ENCODE results near the gene TMTC2.
A peak's percentile ranks its signal among the peaks of the same experiment; 100 is the strongest.
"Not testable (repeated sequence)": the region's sequence is repeated elsewhere in the genome, so short reads cannot be mapped to it uniquely, and the experiment has no call there.

The TMTC2 gene

DNA sequence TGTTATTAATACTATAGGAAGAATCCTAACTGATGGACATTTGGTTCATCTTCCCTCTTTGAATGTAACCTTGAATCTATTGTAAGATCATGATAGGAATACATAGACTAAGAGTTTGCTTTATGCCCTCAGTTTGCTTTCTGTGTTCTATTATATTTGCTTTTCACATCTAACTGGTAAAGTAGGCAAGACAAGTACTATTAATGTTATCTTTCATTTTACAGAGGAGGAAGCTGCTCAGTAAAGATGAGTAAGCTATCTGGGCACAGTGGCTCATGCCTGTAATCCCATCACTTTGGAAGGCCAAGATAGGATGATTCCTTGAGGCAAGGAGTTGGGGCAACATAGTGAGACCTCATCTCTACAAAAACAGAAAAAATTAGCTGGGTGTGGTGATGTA is 103.0 kb downstream of the TMTC2 start:
- DNase-seq (ENCODE audit: low read depth) = no peak

DNA sequence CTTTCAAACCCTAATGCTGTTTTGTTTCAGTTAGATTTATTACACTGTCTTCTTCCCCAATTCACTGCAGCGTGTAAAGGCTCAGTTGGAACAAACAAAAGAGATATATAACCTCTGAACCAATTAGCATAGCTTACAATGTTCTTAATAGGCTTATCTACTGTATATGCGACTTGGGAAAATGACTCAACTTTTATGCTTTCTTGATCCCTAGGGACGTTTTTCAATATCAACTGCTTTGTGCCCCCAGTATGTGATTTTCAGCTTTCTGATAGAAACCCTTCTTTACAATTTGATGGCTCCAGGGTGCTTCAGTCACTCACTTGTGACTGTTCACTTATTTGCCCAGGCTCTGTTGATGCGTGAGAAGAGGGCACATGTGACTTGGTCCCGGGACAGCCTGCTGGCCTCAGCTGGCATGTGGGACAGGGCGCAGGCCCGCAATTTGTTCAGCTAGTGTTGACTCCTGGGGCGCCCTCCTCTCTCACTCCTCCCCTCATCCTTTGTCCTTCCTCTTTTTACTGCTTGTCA is 107.1 kb downstream of the TMTC2 start:
- no peak for DNase-seq (ENCODE audit: low read depth)

DNA sequence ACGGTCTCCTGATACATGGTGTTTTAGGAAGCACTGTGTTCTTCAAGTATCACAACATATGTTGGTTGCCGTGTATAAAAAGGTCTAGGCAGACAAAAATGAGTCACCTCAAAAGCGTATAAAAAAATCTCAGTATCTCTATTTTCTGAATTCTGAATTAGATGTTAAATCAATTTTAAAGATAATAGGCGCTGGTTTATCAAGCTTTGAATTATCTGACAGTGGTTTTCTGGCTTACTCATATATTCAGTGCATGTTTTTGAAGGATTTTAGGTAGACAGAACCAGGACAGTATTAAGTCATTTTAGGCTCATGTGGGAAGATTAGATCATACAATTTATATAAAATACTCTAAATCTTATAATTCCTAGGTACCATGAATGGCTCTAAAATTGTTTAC is 110.8 kb downstream of the TMTC2 start:
- no peak for DNase-seq (ENCODE audit: low read depth)

DNA sequence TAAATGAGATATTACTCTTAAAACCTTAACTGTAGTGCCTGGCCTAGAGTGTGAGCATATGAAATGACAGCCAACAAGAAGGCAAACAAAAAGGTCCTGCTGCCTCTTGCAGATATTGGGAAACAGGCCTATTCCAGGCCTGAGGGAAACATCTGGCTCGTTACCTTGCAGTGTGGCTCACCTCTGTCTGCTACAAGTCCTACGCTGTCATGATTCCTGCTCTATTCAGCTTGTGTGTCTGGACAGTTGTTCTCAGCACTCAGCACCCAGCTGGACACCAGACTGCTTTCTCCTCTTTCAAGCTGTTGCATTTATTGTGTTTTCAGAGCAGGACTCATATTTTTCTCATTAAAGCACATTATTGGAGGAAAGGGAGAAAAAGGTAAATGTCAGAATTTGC is 113.5 kb downstream of the TMTC2 start:
- no peak for DNase-seq (ENCODE audit: low read depth)

DNA sequence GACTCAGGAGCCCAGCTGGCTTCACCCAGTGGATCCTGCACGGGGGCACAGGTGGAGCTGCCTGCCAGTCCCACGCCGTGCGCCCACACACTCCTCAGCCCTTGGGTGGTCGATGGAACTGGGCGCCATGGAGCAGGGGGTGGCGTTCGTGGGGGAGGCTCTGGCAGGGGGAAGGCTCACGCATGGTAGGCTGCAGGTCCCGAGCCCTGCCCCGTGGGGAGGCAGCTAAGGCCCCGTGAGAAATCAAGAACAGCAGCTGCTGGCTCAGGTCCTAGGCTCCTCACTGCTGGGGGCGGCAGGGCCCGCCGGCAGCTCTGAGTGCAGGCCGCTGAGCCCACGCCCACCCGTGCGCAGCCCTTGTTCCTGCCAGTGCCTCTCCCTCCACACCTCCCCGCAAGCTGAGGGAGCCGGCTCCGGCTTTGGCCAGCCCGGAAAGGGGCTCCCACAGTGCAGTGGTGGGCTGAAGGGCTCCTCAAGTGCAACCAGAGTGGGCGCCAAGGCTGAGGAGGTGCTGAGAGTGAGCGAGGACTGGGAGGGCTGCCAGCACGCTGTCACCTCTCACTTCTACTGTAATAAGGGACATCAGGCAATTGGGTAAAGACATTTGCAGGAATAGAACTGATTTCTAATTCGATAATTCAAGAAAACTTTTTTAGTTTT is 115.4 kb downstream of the TMTC2 start:
- DNase-seq (ENCODE audit: low read depth) = no peak

DNA sequence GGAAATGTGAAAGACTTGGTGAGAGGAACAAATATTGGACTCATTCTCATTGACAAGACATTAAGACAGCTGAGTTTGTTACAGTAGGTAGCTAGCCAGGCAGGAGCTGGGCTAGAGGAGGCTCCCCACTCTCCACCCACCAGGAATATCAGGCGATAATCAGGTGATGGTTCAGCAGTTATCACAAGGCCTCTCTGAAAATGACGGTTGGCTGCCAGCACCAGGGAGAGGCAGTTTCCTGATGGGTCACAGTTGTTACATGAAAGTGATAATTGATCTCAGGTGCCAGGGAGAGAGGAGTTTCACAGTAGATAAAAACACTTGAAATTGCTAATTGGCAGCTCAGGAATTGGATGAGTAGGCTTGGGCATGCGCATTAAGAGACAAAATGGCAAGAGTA is 116.5 kb downstream of the TMTC2 start:
- DNase-seq (ENCODE audit: low read depth) = no peak

DNA sequence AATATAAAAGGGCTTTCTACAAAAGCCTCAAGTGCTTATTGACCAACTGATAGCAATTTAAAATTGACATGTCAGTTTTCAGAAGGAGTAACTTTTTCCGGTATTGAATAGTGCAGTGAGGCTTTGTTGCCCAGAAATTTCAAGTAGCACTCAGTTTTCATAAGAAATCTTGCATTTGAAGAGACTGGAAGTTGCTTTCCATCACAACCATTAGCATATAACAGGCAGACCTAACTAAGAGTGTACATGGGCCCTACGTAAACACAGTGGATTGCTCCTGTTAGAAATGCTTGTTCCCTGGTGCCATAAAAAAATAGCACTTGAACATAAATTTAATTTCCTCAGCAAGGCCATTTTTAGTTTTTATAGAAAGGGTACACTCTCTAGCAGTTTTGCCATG is 117.9 kb downstream of the TMTC2 start:
- no peak for DNase-seq (ENCODE audit: low read depth)

DNA sequence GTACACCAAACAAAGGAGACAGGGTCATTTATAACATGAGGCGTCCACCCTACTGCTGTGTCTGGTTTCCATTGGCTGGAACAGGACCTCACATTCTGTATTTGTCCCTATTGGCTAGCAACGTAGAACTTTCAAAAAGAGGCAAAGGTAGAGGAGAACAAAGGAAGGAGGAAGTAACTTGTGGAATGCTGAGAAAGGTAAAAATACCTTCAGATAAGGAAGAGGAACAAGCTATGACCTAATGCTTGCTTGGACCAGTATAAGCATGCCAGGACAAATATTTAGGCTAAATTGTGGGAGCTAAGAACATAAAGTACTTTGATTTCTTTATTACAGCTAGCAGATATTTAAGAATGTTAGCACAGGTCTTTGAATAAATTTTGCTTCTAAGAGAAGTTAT is 118.3 kb downstream of the TMTC2 start:
- not testable (repeated sequence) for DNase-seq (ENCODE audit: low read depth)

DNA sequence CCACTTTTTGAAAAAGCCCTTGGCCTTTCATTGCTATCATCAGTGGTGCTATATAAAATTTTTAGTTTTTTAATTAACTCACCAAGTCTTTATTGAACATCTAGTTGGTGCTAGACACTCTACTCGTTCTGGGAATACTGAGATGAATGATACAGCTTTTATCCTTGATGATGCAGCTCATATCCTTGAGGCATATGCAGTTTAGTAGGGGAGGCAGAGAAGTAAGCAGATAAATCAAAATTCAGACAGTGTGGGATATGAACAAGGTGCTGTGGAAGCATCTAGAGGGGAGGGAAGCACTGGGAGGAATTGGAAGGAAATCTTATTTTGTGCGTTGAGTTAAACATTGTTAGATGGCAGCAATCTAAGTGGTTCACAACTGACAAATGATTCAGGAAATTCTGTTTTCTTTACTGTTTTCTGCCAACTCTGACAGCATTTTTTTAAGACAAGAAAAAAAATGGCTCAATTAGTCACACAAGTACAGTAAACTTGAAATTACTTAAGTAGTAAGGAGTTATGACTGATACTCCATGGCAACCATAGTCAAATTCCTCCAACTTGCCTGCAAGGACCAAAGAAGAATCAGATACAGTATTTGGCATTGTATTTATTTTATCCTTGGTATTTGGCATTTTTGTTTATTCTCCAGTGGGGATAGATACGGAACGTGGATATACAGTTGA is 119.2 kb downstream of the TMTC2 start:
- peak; percentile 6 for DNase-seq (ENCODE audit: low read depth)

DNA sequence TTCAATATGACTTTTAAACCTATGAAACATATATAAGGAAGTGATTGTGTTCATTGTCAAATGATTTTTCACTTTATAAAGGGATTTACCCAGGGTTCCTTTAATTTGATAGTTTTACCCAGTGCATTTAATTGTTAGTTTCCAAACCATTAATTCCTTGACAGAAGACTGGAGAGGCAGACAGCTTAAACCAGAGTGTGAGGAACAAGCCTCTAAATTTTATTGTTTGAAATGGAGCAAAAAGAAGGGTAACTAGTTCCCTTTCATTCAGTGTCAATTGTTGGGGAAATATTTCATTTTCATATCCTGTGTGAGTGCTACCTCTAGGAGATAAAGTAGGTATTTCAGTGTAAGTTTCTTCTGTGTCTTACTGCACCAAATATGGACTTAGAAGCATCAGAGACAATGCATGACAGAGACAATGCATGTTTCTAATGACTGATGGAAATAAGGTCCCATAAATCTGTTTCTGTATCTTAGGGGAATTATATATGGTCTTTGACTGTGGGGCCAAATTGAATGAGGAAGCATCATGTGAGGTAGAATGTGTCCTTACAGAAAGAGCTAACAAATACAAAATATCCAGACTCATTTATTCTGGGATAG is 120.5 kb downstream of the TMTC2 start:
- DNase-seq (ENCODE audit: low read depth) = no peak

DNA sequence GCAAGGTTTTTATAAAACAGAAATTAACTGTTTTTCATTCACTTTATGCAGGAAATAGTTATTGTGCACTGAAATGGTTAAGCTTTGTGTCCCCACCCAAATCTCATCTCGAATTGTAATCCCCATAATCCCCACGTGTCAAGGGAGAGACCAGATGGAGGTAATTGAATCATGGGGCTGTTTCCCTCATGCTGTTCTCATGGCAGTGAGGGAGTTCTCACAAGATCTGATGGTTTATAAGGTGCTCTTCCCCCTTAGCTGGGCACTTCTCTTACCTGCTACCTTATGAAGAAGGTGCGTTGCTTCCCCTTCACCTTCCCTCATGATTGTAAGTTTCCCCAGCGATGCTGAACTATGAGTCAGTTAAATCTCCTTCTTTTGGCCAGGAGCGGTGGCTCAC is 123.9 kb downstream of the TMTC2 start:
- DNase-seq (ENCODE audit: low read depth) = no peak

DNA sequence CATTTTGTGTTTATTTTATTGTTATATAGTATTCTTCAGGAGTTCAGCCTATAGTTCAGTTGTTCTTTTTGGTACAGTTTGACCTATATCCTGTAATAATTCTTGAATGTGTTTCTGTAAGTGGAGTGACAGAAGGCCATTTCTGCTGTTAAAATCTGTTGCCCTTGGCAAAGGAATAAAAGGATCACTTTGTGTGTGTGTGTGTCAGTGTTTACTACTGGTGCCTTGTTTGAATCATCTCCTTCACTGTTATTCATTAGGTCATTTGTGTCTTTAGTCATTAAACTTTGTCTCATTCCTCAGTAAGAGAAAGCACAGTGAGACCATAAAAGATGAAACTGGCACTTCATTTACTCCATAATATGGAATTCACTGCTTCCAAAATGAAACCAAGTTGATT is 130.7 kb downstream of the TMTC2 start:
- no peak for DNase-seq (ENCODE audit: low read depth)

DNA sequence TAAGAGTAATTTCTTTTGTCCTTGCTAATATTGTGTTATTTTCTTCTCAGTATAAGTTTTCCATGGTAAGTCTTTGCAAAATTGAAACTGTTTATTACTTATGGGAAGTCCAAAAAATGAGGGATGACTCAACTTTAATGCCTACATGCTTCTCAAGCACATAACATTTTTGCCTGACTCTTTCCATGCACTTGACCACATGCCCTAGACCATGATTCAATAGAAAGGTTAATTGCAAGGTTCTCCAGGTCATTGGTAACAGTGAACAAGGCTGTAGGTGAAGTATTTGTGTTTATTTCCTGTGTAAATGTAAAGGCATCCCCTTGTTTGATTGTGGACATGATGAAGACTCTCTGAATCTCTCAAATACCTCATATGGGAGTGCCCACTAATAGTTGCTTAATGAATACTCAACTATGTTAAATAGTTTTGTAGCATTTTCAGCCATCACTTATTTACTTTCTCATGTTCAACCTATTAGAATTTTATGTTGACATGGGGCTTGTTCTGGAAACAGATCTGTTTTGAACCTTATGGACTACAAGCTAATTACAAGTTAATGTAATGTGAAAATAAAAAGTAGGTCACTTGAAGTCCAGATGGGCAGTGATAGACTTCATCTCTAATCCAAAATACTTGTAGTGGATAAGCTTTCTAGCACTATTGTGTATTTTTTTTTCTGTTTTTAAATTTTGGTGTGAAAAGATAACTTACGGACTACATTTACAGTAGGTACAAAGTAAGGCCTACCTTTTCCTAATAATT is 131.7 kb downstream of the TMTC2 start:
- DNase-seq (ENCODE audit: low read depth) = no peak

DNA sequence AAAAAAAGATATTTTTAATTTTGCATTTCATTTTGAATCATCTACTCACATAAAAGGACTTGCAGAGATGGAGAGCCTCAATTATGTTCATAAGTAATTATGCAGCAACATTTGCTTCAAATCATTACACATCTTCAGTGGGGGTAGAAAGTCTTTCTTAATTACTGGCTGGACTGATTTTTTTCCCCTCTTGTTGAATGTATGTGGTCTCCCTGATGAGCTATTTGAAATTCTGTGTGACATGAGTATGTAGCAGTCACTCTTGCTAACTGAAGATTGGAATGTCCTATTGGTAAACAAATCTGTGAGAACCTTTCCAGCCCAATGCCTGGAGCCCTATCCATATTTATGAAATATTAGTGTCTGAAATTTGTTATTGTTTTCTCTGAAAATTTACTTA is 139.8 kb downstream of the TMTC2 start:
- no peak for DNase-seq (ENCODE audit: low read depth)

DNA sequence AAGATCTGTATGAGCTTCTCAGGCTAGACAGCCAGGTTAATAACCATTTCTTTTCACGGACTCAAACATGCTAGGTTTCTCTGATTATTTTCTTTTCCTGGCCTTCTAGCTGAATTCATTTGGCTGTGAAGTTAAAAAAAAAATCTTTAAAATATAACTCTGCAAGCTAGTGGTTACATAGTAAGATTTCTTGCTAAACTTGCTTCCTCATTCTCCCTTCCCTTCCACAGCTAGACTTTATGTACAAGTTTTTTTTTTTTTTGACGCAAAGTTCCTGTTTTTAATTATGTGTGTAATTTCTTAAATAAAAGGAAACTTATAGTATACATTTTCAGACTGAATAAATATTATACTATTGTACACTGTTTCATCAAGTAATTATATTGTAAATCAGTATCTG is 145.4 kb downstream of the TMTC2 start:
- no peak for DNase-seq (ENCODE audit: low read depth)

DNA sequence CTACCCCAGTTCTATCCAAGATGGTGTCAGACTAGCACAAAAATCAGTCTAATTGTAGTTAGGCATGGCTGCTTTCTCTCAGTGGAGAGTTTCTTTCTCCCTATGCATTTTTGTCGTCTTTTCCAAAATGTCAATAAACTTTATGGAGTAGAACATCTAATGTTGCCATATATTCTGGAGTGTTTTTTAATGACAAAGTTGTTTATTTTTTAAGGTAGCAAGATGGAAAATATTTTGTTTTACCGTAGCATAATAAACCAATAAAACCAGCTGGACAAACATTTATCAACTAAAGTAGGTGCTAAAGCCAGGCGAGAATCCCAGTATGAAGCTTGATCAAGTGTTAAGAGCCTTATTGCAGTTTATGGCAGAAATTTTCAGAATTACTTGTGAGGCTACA is 146.3 kb downstream of the TMTC2 start:
- no peak for DNase-seq (ENCODE audit: low read depth)

DNA sequence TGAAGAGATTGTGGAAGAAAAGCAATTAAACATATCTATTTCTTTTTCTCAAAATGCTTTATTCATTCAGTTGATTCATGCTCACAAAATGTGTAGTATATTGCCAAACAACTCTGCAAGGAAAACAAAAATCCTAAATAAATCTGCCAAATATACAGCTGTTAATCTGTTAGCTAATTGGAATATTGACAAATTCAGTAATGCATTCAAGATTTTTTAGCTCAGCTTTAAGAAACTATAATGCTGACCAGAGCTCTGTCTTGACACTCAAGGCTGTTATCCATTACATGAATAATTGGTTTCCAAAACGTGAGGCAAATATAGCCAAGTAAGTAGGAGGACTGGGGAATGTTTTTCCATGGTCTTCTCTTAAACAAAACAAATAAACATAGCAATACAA is 146.8 kb downstream of the TMTC2 start:
- peak; percentile 48 for DNase-seq (ENCODE audit: low read depth)

DNA sequence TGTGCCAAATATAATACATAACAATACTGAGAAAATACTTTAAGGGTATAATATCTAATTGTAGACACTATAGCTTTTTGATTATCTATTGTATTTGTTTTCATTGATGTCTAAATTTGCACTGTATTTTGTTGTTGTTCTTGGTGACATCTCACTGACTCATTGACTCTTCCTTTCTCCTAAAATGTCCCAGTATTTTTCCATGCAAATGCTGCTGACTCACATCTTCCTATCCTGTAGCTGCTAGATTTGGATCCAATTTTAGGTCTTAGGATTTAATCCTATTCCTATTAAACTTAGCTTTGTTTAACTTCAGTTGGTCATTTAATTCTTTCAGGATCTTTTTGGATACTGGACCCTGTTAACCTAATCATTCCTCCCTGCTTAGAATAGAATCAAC is 148.5 kb downstream of the TMTC2 start:
- DNase-seq (ENCODE audit: low read depth) = peak; percentile 39

DNA sequence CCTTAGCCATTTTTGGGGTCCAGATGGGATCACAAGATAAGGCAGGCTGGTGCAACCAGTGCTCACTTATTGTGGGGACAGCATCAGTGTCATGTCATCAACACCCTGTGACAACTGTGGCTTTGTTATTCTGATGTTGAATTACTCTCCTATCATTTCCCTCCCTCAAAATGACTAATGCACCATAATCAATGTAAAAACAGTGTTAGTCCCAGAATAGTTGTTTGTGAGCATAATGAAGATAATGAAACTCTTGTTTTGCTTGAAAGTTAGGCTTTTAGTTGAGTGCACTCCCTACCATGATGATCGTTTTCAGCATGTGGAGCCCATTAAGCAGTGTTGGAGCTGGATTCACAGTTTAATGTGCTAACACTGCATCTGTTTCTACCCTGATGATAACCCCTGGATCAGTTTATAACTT is 151.4 kb downstream of the TMTC2 start:
- DNase-seq (ENCODE audit: low read depth) = no peak

DNA sequence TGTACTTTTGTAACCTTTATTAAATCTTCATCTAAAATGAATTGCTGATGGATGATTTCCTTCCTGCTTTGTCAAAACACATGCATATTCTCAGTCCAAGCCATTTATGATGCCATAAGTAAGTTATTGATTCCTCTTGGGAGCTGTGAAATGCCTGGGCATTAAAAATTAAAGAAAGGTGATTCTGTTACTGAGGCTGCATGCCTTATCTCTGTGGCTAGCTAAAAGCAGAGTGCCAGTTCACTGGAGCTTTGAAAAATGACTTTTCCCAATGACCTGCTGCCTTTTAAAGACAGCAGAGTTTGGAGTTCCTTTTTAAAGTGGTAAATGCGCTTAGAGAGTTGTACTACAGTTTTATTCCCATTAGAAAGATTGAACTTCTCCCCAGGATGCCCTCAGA is 152.1 kb downstream of the TMTC2 start:
- DNase-seq (ENCODE audit: low read depth) = no peak

DNA sequence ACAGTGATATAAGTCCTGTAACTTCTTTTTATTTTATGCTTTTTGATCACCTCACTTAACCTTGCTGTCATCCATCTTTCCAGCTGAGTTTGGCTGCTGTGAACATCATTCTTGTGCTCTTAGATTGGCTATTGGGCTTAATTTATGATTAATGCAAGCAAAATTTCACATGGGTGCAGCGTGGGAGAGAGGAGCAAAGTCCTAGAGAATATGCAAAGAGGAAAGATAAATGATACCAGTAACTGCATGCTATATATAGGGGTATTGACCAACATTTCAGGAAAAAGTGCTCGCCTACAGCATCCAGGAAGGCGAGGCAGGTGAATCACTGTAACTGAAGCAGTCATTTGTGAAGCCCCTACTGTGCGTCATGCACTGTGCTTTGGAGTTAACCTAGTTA is 153.1 kb downstream of the TMTC2 start:
- no peak for DNase-seq (ENCODE audit: low read depth)

DNA sequence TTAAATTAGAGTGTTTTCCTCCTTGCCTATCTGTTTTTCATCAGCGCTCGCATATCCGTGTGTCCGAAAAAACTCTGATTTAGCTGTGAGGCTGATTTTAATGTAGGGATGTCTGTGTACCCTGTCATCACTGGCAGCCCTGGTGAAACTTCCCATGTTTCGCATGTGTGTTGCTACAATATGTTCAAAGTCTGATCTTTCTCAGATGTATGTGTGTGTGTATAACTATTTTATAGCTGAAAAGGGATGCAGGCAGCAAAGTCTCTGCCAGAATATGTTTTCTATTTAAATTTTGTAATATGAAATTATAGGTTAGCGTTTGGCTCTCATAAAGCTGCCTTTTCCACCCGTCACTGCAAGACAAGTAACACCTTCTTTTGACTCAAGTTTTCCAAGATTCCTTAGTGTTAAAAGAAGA is 154.8 kb downstream of the TMTC2 start:
- peak; percentile 4 for DNase-seq (ENCODE audit: low read depth)

DNA sequence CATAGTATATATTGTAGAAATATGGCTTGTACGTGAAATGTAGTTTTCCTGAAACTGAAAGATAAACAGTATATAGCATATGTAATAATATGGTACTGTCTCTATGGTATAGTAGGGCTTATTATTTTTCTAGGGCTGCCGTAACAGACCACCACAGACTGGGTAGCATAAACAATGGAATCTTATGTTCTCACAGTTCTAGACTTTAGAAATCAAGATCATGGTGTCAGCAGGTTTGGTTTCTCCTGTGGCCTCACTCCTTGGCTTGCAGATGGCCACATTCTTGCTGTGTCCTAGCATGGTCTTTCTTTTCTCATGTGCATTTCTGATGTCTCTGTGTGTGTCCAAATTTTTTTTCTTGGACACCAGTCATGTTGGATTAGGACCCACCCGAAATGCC is 155.8 kb downstream of the TMTC2 start:
- DNase-seq (ENCODE audit: low read depth) = no peak

Measured in fibroblast of gingiva (primary cell).